Measurements from ENCODE around the gene ZWILCH.

DNA sequence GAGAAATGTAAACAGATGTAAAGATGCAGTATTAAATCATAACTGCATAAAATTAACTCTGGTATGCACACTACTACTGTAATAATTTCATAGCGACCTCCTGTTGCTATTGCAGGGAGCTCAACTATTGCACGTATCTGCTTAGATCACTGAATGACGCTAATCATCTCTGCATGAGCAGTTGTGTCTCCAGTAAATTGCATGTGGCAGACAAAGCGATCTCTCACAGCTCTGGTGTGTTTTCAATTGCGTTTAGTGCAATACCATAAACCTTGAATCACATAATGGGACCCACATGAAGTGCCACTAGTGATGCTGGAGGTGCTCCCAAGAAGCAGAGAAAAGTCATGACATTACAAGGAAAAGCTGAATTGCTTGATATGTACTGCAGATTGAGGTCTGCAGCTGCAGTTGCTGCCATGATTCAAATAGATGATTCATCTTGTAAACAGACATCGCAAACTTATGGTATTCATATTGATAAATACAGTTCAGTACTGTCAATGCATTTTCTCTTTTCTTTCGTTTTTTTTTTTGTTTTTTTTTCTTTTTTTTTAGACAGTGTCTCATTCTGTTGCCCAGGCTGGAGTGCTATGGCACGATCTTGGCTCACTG lies 90.9 kb downstream of the ZWILCH start:
- TF ChIP-seq CTCF (conservative IDR thresholded peaks at IDR 0.05) (no peak), ZFX (IDR thresholded peaks at IDR 0.05) (no peak)
